ENCODE measurements around the gene PROS1.

- TF ChIP-seq POLR2AphosphoS5 (IDR thresholded peaks at IDR 0.05; ENCODE audit: low read depth, low read length) (no peak), REST (IDR thresholded peaks at IDR 0.05; ENCODE audit: insufficient read depth in 1 of 2, low read depth in 2 of 2, low read length in 2 of 2) (no peak), SIN3A (IDR thresholded peaks at IDR 0.05; ENCODE audit: borderline replicate concordance, insufficient read depth, low read length) (no peak), TAF1 (IDR thresholded peaks at IDR 0.05; ENCODE audit: borderline replicate concordance, insufficient read depth, low read length) (no peak), FOXP2 (optimal IDR thresholded peaks at IDR 0.05; ENCODE audit: borderline replicate concordance, extremely low read depth, extremely low read length, insufficient read depth) (no peak)
These were observed 41.3 kb upstream of the PROS1 start for GRCh38 chr3:94015025-94015424.
